Vagina (tissue), 2 donors: ENCODE results near the gene ANXA11.

Experiments used
- POLR2A ChIP-seq, 2 donors: fragments of 450-650 bp; IDR thresholded peaks; one replicate each; pipeline ENCODE4 v1.6.1; 2017; ENCODE audit warnings: antibody characterized with exemption in 2 of 2, mild to moderate bottlenecking in 2 of 2, moderate library complexity in 2 of 2
- POLR2AphosphoS5 ChIP-seq, 2 donors: sonication (generic); formaldehyde crosslinking; IDR thresholded peaks; one replicate each; pipeline ENCODE4 v1.9.0; 2017; ENCODE audit warnings: antibody characterized with exemption in 2 of 2, mild to moderate bottlenecking in 2 of 2, low read depth in 1 of 2; ENCODE audit not compliant: insufficient read depth in 1 of 2
- TF ChIP-seq, protein P1 (sequence below), 3 experiments: fragments of 450-650 bp in 2 of 3; fragments of 200-600 bp in 1 of 3; sonication (generic) in 1 of 3; IDR thresholded peaks; one replicate each; pipeline ENCODE4 v1.5.1; 2017 to 2019; ENCODE audit warnings: antibody characterized with exemption in 3 of 3, mild to moderate bottlenecking in 2 of 3, moderate library complexity in 2 of 3

DNA sequence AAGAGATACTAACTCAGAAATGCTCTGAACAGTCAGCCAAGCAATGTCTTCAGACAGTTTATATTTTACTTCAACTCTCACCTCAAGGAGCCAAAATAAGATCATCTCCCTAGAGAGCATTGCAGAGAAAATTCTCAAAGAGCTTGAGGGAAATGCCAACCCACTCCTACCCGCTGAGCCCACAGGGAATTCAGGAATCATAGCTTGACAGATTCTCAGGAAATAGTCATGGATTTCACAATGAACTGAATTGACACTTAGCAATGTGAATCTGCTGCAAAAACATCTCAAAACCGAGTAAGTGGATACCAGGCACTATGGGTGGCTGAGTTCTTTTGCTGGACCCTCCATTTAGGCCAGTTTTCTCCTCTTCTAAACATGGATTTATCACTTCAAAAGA, 82.6 kb downstream of the ANXA11 start:
- TF ChIP-seq, protein P1, sequence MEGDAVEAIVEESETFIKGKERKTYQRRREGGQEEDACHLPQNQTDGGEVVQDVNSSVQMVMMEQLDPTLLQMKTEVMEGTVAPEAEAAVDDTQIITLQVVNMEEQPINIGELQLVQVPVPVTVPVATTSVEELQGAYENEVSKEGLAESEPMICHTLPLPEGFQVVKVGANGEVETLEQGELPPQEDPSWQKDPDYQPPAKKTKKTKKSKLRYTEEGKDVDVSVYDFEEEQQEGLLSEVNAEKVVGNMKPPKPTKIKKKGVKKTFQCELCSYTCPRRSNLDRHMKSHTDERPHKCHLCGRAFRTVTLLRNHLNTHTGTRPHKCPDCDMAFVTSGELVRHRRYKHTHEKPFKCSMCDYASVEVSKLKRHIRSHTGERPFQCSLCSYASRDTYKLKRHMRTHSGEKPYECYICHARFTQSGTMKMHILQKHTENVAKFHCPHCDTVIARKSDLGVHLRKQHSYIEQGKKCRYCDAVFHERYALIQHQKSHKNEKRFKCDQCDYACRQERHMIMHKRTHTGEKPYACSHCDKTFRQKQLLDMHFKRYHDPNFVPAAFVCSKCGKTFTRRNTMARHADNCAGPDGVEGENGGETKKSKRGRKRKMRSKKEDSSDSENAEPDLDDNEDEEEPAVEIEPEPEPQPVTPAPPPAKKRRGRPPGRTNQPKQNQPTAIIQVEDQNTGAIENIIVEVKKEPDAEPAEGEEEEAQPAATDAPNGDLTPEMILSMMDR (IDR thresholded peaks at IDR 0.05) = no peak
- TF ChIP-seq POLR2A (IDR thresholded peaks at IDR 0.05) = no peak
- TF ChIP-seq POLR2AphosphoS5 (IDR thresholded peaks at IDR 0.05; ENCODE audit: insufficient read depth in 1 of 2, low read depth in 1 of 2) = no peak
